GM23248 (cell line): ENCODE results near the gene OTOP3. TPM values are rescaled to one million over a fixed set of nuclear protein-coding genes. Genes with fewer than 3 reads are reported as not detected.

Experiments used
- DNase-seq: peaks from one replicate; pipeline ENCODE4 v3.0.0-alpha.2; 2015
- H2AFZ ChIP-seq: fragments of 200-600 bp; sonication (generic); 2 replicates; pipeline ENCODE4 v1.6.1; 2016; ENCODE audit warnings: antibody characterized with exemption
- H3F3A ChIP-seq: fragments of 200-600 bp; sonication (generic); 2 replicates; pipeline ENCODE4 v1.6.1; 2016; ENCODE audit warnings: mild to moderate bottlenecking, antibody characterized with exemption, mixed run types; ENCODE audit not compliant: insufficient read depth
- H3K27ac ChIP-seq: fragments of 200-600 bp; sonication (generic); 2 replicates; pipeline ENCODE4 v1.5.1; 2016; ENCODE audit warnings: mild to moderate bottlenecking
- H3K27me3 ChIP-seq: fragments of 200-600 bp; sonication (generic); replicated peaks from 2 replicates; pipeline ENCODE4 v1.6.1; 2016; ENCODE audit warnings: mild to moderate bottlenecking; ENCODE audit not compliant: insufficient read depth
- H3K36me3 ChIP-seq: fragments of 200-600 bp; sonication (generic); 2 replicates; pipeline ENCODE4 v1.6.1; 2016; ENCODE audit warnings: low read depth, mild to moderate bottlenecking
- H3K4me1 ChIP-seq: fragments of 200-600 bp; sonication (generic); 2 replicates; pipeline ENCODE4 v1.6.1; 2016; ENCODE audit warnings: mild to moderate bottlenecking; ENCODE audit not compliant: insufficient read depth
- H3K4me2 ChIP-seq: fragments of 200-600 bp; sonication (generic); one replicate; pipeline ENCODE4 v1.6.1; 2016; ENCODE audit warnings: mild to moderate bottlenecking; ENCODE audit not compliant: unreplicated experiment
- H3K4me3 ChIP-seq: fragments of 200-600 bp; sonication (generic); 2 replicates; pipeline ENCODE4 v1.5.1; 2016; ENCODE audit warnings: mild to moderate bottlenecking
- H3K79me2 ChIP-seq: fragments of 200-600 bp; sonication (generic); 2 replicates; pipeline ENCODE4 v1.6.1; 2016; ENCODE audit warnings: mild to moderate bottlenecking; ENCODE audit not compliant: insufficient read depth
- H3K9ac ChIP-seq: fragments of 200-600 bp; sonication (generic); 2 replicates; pipeline ENCODE4 v1.6.1; 2016; ENCODE audit warnings: mild to moderate bottlenecking
- H3K9me2 ChIP-seq: fragments of 200-600 bp; sonication (generic); 2 replicates; pipeline ENCODE4 v1.6.1; 2016; ENCODE audit warnings: mixed run types, mild to moderate bottlenecking, moderate library complexity; ENCODE audit not compliant: insufficient read depth
- H3K9me3 ChIP-seq: fragments of 200-600 bp; sonication (generic); one replicate; pipeline ENCODE4 v1.6.1; 2017; ENCODE audit warnings: low read depth
- H4K20me1 ChIP-seq: fragments of 200-600 bp; sonication (generic); 2 replicates; pipeline ENCODE4 v1.6.0; 2016; ENCODE audit not compliant: insufficient read depth
- EZH2 ChIP-seq: fragments of 200-600 bp; sonication (generic); IDR thresholded peaks from 2 replicates; pipeline ENCODE4 v1.6.1; 2018; ENCODE audit warnings: antibody characterized with exemption, mild to moderate bottlenecking; ENCODE audit not compliant: insufficient read depth, poor library complexity, severe bottlenecking
- EZH2phosphoT487 ChIP-seq: fragments of 200-600 bp; sonication (generic); IDR thresholded peaks from 2 replicates; pipeline ENCODE4 v1.6.1; 2018; ENCODE audit warnings: antibody characterized with exemption, moderate library complexity, mild to moderate bottlenecking, low read depth; ENCODE audit not compliant: insufficient read depth
- WGBS, 2 experiments: methylation state at CpG; one replicate each; pipeline ENCODE4 v1.1.6; 2015 to 2017; ENCODE audit warnings: low lambda C conversion rate in 2 of 2, low coverage in 1 of 2; ENCODE audit errors: missing lambda C conversion rate in 2 of 2; 5-methylcytosine and 5-hydroxymethylcytosine counted together
- in situ Hi-C: fragments of 300-500 bp; cut with MboI; formaldehyde crosslinking; loops from 2 replicates; pipeline ENCODE4 v1.15.0; 2020
- polyA plus RNA-seq: library from polyadenylated mRNA; unstranded; fragments of >200 nt; fragmentation: Nextera tagmentation; extraction: Ambion mirVana; gene quantifications from 2 replicates; pipeline ENCODE4 v1.2.1, GENCODE V29; 2016
- total RNA-seq: library from RNA; depleted of rRNA; stranded (reverse); fragments of >200 nt; shearing (Covaris generic); gene quantifications from 2 replicates; pipeline ENCODE4 v1.2.3, GENCODE V29; 2014

The OTOP3 gene
- total and polyA plus RNA-seq, 2 experiments from 2014 or later: not detected

DNA sequence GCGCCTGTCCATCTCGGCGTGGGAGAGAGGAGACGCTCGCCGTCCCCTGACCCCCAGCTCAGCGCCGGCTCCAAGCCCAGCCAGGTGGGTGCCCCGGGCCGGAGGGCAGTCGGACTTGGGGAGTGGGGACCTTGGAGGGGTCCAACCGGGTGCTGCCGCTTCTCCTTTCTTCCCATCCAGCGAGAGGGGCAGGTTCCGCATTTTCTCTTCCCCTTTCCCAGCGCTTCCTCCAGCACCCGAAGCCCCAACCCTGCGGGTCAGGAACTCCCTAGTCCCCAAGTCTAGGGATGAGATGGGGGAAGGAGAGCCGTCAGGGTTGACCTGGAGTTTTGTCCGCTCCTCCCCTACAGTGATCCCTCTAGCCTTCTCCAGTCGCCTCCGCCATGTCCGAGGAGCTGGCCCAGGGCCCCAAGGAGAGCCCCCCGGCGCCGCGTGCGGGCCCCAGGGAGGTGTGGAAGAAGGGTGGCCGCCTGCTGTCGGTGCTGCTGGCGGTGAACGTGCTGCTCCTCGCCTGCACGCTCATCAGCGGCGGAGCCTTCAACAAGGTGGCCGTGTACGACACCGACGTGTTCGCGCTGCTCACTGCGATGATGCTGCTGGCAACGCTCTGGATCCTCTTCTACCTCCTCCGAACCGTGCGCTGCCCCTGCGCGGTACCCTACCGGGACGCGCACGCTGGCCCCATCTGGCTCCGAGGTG, 11.3 kb upstream of the OTOP3 start, which contains the start of gene OTOP2:
Gene OTOP2, plus strand, starts transcription at position 24 of the 699 bp plus-strand sequence. Its CDS starts 360 bp downstream, at position 384.
- peaks cover 74% of the 10 kb centered on the region for H3K27me3 ChIP-seq
- H3F3A ChIP-seq: no peaks in the 10 kb centered on the region
- no peaks in the 10 kb centered on the region for H3K9me3 ChIP-seq
- no peaks in the 10 kb centered on the region for H3K4me1 ChIP-seq
- no peak within 1 kb of the TSS for H3K4me3 ChIP-seq
- H3K4me2 ChIP-seq: peak within 1 kb of the TSS; percentile 8
- WGBS, 2 experiments: 2 to 3% methylated on average over 54 of the region's 54 CpGs
- no peak for DNase-seq
- H4K20me1 ChIP-seq: no peaks in the 10 kb centered on the region
- H3K27ac ChIP-seq: no peak within 1 kb of the TSS
- no peaks in the 10 kb centered on the region for H3K36me3 ChIP-seq
- H3K79me2 ChIP-seq: no peaks in the 10 kb centered on the region
- H3K9me2 ChIP-seq: no peaks in the 10 kb centered on the region
- 0 out of 2 replicates have a peak, but pooled peaks have one; percentile 28 for TF ChIP-seq EZH2phosphoT487
- peak; percentile 96 for TF ChIP-seq EZH2
- in situ Hi-C loops: no loop called here
- H2AFZ ChIP-seq: peak within 1 kb of the TSS; percentile 46; the same call in 1 of the 2 replicates
- H3K9ac ChIP-seq: no peak within 1 kb of the TSS

DNA sequence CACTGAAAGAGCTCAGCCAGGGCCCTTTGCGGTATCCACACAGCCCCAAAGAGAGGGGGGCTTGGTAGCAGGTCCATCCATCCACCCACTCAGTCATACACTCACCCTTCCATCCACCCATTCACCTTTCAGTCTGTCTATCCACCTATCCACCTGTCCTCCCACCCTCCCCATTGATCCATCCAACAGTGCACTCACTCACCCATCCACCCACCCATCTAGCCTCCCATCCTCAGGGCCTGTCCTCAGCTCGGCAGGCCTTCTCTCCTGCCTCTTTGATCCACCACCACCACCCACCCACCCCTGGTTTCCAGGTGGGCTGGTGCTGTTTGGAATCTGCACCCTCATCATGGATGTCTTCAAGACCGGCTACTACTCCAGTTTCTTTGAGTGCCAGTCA, 10.5 kb upstream of the OTOP3 start:
- Histone ChIP-seq H3F3A (no peaks in the 10 kb centered on the region), H3K27me3 (peaks cover 71% of the 10 kb centered on the region), H3K9ac (no peak overlapping the region), H3K36me3 (no peaks in the 10 kb centered on the region), H3K4me2 (no peak overlapping the region), H3K27ac (no peak overlapping the region), H2AFZ (no peak overlapping the region), H4K20me1 (no peaks in the 10 kb centered on the region), H3K79me2 (no peaks in the 10 kb centered on the region), H3K9me2 (no peaks in the 10 kb centered on the region), H3K4me1 (no peaks in the 10 kb centered on the region), H3K4me3 (no peak overlapping the region), H3K9me3 (no peaks in the 10 kb centered on the region)
- DNase-seq: no peak
- in situ Hi-C loops: no loop called here
- TF ChIP-seq EZH2: no peak
- no peak for TF ChIP-seq EZH2phosphoT487
- WGBS, 2 experiments: 39 to 40% methylated on average over 2 to 3 of the region's 3 CpGs

DNA sequence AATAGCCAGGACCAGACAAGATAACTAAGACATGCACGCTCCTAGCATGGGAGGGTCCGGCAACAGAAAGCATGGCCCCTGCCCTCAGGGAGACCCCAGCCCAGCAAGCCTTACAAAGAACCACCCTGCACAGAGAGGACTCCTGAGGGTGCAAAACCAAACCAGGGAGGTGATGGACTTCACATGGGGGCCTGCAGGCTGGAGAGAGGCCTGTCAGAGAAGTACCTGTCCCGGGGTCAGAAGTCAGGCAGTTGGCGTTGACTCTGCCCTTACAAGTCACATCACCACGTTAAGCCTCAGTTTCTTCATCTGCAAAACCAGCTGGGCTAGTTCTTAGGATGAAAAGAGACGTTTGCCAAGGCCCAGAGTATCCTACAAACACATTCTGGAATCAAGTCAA, 6.9 kb upstream of the OTOP3 start:
- Histone ChIP-seq H3K9ac (no peak overlapping the region), H3K79me2 (no peaks in the 10 kb centered on the region), H3K9me2 (no peaks in the 10 kb centered on the region), H3K4me3 (no peak overlapping the region), H3F3A (no peaks in the 10 kb centered on the region), H3K27me3 (peaks cover 63% of the 10 kb centered on the region), H4K20me1 (no peaks in the 10 kb centered on the region), H3K9me3 (no peaks in the 10 kb centered on the region), H3K36me3 (no peaks in the 10 kb centered on the region), H3K4me2 (no peak overlapping the region), H3K4me1 (no peaks in the 10 kb centered on the region), H2AFZ (no peak overlapping the region), H3K27ac (no peak overlapping the region)
- TF ChIP-seq EZH2: no peak
- no peak for TF ChIP-seq EZH2phosphoT487
- WGBS, 2 experiments: 38 to 46% methylated on average over 6 of the region's 6 CpGs
- no peak for DNase-seq
- in situ Hi-C loops: no loop called here

DNA sequence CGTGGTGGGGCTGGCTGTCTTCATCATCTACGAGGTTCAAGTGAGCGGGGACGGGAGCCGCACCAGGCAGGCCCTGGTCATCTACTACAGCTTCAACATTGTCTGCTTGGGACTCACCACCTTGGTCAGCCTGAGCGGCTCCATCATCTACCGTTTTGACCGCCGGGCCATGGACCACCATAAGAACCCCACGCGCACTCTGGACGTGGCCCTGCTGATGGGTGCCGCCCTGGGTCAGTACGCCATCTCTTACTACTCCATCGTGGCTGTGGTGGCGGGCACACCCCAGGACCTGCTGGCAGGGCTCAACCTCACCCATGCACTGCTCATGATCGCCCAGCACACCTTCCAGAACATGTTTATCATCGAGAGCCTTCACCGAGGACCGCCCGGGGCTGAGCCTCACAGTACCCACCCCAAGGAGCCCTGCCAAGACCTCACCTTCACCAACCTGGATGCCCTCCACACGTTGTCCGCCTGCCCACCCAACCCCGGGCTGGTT, 5.1 kb upstream of the OTOP3 start:
- Histone ChIP-seq H3K4me2 (no peak overlapping the region), H3K4me3 (no peak overlapping the region), H3K9me3 (no peaks in the 10 kb centered on the region), H3K9ac (no peak overlapping the region), H3K79me2 (no peaks in the 10 kb centered on the region), H3K4me1 (no peaks in the 10 kb centered on the region), H3K27ac (no peak overlapping the region), H3K9me2 (no peaks in the 10 kb centered on the region), H3K36me3 (no peaks in the 10 kb centered on the region), H2AFZ (no peak overlapping the region), H3F3A (no peaks in the 10 kb centered on the region), H4K20me1 (no peaks in the 10 kb centered on the region), H3K27me3 (peaks cover 62% of the 10 kb centered on the region)
- DNase-seq: no peak
- WGBS, 2 experiments: 70 to 81% methylated on average over 24 of the region's 24 CpGs
- TF ChIP-seq EZH2 (no peak), EZH2phosphoT487 (no peak)
- in situ Hi-C loops: no loop called here
